NCI-H1092 treated with DMSO at 0.1 percent for 48 hours (cell line): ENCODE results near the gene HMGN5.

Experiments
- DNase-seq: peaks from one replicate; lab custom pipeline; 2025; lab: John Stamatoyannopoulos, UW

HMGN5 gene

DNA sequence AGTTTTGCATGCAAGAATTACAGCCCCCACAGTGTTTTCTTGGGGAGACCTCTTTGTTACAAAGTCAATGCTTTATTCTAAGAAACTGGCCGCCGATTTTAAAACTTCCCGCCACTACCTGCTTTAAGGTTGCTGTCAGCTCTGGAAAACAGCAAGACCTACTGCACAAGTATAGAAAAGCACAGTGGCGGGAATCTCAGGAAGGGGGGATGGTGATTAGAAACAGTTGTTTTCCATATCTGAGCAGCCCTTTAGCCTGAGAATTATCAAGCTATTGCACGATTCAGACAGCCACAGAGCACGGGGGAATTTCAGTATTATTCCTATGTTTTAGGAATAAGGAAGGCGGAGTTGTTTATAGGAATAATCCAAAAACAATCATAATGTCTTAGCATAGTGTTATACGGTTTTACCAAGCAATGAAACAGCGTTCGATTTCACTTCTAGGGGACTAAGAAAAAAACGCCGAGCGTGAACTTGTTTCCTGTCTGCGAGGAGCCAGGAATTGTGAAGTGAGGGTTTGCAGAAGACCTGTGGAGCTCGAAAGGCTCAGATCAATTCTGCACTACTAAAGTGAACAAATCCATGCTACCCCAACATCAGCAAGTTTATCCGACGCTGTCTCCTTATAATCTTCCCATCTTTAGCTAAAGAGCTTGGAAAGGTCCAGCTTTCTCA lies 81.3 kb downstream of the HMGN5 start:
- DNase-seq, result no peak

- DNase-seq, result no peak
Observed at GRCh38 chrX:81114757-81115156, 87.0 kb downstream of the HMGN5 start.

DNA sequence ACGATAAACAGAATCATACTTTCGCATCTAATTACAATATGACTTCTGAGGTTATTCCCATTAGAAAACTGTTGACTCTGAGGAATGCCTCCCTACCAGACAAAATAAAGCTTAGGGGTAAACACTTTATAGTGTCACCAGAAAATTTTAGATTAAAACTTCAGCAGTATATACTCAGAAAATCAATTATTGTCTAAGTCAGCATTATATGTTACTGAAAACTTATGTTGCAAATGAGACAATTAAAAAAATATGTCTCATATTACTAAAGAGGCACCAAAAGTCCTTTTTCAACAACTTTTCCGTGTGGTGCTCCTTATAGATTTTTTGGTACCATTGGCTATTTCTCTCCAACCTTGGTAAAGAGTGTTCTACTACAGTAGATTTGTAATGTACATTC lies 91.4 kb downstream of the HMGN5 start:
- no peak for DNase-seq

- DNase-seq, result no peak
Observed at GRCh38 chrX:81082649-81083048, 119.1 kb downstream of the HMGN5 start.
